OCI-M2 (cell line): ENCODE measurements around the gene SH2D7.
"Not testable (repeated sequence)": the region's sequence is repeated elsewhere in the genome, so short reads cannot be mapped to it uniquely, and the experiment has no call there.

Experiments used
- DNase-seq: peaks from one replicate; lab custom pipeline; 2025; ENCODE audit not compliant: unreplicated experiment; lab: John Stamatoyannopoulos, UW

Gene SH2D7

GRCh38 chr15:78133801-78134200, 41.4 kb downstream of the SH2D7 start:
- DNase-seq, result no peak

- DNase-seq, result no peak
Observed at GRCh38 chr15:78139578-78139977, 47.2 kb downstream of the SH2D7 start.

- DNase-seq, result no peak
Observed at GRCh38 chr15:78140292-78140691, 47.9 kb downstream of the SH2D7 start.

GRCh38 chr15:78142332-78142731, 50.0 kb downstream of the SH2D7 start:
- DNase-seq, result no peak

- DNase-seq, result no peak
Observed at GRCh38 chr15:78146425-78147154, 54.2 kb downstream of the SH2D7 start.

DNA sequence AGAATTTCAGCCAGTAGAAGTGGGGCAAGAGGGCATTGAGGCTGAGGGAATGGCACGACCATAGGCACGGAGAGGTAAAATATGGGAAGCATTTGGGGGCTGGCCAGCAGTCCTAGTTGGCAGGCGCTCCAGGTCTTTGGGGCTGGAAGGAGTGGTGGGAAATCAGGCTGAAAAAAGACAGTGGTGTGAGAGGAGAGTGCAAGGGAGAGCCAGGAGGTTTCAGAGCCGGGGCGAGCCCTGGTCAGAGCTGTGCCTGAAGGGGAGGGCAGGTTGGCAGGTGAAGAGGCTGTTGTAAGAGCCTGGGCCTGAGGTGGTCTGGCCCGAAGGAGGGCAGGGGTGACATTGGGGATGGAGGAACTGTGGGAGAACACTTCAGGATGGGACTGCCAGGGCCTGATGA, 55.2 kb downstream of the SH2D7 start:
- no peak for DNase-seq

DNA sequence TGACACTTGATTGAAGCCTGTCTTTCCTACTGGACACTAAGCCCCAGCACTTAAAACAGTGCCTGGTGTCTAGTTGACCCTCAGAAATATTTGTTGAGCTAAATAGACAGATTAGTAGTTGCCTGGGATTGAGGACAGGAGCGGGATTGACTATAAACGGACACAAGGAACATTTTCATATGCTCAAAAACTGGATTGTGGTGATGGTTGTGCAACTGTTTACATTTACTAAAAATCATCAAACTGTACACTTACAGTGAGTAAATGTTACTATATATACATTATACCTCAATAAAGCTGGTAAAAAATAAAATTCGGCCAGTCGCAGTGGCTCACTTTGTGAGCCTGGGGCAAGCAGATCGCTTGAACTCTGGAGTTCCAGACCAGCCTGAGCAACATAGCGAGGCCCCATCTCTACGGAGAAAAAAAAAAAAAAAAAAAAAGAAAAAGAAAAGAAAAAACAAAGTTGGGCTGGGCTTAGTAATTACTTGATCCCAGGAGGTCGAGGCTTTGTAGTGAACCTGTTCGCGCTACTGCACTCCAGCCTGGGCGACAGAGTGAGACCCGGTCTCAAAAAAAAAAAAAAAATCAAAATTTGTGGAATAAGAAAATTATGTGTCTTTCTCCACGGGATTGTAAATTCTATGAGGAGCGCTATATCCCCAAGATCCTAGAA, 56.2 kb downstream of the SH2D7 start:
- no peak for DNase-seq

DNA sequence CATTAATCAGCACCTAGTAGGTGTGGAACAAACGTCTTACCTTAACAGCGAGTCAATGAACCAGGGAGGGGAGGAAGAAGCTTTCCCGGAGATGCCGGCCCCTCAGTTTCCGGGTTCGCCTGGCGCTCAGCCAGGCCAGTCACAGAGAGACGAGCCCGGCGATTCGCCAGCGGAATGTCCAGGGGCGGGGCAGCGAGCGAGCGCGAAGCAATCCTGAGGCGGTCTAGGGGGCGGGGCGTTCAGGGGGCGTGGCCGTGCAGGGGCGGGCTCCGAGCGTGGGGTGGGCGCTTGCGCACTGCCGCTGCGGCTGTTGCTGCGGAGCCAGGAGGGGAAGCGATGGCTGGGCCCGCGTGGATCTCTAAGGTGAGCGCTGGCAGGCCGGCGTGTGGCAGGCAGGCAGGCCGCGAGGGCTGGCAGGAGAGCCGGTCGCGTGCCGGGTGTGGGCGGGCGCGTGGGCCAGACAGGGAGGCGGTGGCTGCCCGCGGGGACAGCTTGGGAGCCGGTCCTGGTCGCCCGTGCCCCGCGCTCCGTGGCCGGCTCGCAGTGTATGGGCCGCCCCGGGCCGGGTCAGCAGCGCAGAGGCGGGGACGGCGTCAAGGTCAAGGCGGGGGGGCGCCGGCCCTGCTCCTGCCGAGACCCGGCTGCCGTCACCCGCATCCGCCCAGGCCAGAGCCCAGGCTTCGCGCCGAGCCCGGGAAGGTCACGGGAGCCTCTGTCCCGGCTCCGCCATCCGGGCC, 56.9 kb downstream of the SH2D7 start, which contains the start of gene IDH3A:
Gene IDH3A, plus strand, starts transcription at position 295 of the 737 bp plus-strand sequence. Its CDS starts 42 bp downstream, at position 337.
- DNase-seq, result peak; percentile 43

GRCh38 chr15:78149805-78150751, 57.7 kb downstream of the SH2D7 start:
- no peak for DNase-seq

DNA sequence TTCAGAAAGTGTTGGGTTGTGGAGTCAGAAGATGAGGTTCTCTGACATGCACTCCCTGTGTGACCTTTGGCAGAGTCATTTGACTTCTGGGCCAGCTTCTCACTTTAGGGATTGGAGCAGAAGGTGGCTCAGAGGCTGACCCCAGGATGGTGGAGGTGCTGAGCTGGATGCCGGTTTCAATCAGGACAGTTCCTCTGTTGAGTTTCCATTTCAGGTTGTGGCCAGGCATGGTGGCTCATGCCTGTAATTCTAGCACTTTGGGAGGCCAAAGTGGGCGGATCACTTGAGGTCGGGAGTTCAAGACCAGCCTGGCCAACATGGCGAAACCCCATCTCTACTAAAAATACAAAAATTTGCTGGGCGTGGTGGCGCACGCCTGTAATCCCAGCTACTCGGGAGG, 58.7 kb downstream of the SH2D7 start:
- DNase-seq, result not testable (repeated sequence)
